Hepatocyte (in vitro differentiated cells): ENCODE data around the gene DMGDH. TPM values are rescaled to one million over a fixed set of nuclear protein-coding genes. Genes with fewer than 3 reads are reported as not detected.

Experiments
- DNase-seq: peaks from one replicate; pipeline ENCODE4 v3.0.0-alpha.2; 2016; ENCODE audit warnings: low spot score
- H2AFZ ChIP-seq: fragments of 200-600 bp; sonication (generic); 2 replicates; pipeline ENCODE4 v1.6.0; 2016; ENCODE audit warnings: antibody characterized with exemption, mild to moderate bottlenecking
- H3K27ac ChIP-seq: fragments of 200-600 bp; sonication (generic); 2 replicates; pipeline ENCODE4 v1.5.1; 2016; ENCODE audit warnings: mild to moderate bottlenecking
- H3K27me3 ChIP-seq: fragments of 200-600 bp; sonication (generic); 2 replicates; pipeline ENCODE4 v1.6.1; 2016
- H3K36me3 ChIP-seq: fragments of 200-600 bp; sonication (generic); replicated peaks from 2 replicates; pipeline ENCODE4 v1.5.1; 2016; ENCODE audit warnings: low read depth; ENCODE audit not compliant: insufficient read depth
- H3K4me1 ChIP-seq: fragments of 200-600 bp; sonication (generic); 2 replicates; pipeline ENCODE4 v1.5.1; 2016; ENCODE audit warnings: mild to moderate bottlenecking, moderate library complexity; ENCODE audit not compliant: insufficient read depth
- H3K4me2 ChIP-seq: fragments of 200-600 bp; sonication (generic); 2 replicates; pipeline ENCODE4 v1.6.0; 2016
- H3K4me3 ChIP-seq: fragments of 200-600 bp; sonication (generic); 2 replicates; pipeline ENCODE4 v1.5.1; 2016; ENCODE audit warnings: mild to moderate bottlenecking
- H3K79me2 ChIP-seq: fragments of 200-600 bp; sonication (generic); 2 replicates; pipeline ENCODE4 v1.6.0; 2017; ENCODE audit warnings: mild to moderate bottlenecking
- H3K9me2 ChIP-seq: fragments of 200-600 bp; sonication (generic); replicated peaks from 2 replicates; pipeline ENCODE4 v1.6.0; 2017; ENCODE audit warnings: mild to moderate bottlenecking; ENCODE audit not compliant: insufficient read depth
- H3K9me3 ChIP-seq: fragments of 200-600 bp; sonication (generic); 2 replicates; pipeline ENCODE4 v1.5.1; 2016; ENCODE audit warnings: low read depth, mild to moderate bottlenecking
- H4K20me1 ChIP-seq: fragments of 200-600 bp; sonication (generic); 2 replicates; pipeline ENCODE4 v1.6.0; 2016; ENCODE audit warnings: mild to moderate bottlenecking; ENCODE audit not compliant: insufficient read depth, poor library complexity, severe bottlenecking
- EZH2 ChIP-seq: fragments of 200-600 bp; sonication (generic); IDR thresholded peaks from 2 replicates; pipeline ENCODE4 v1.6.1; 2016; ENCODE audit warnings: antibody characterized with exemption, mild to moderate bottlenecking, borderline replicate concordance
- EZH2phosphoT487 ChIP-seq: fragments of 200-600 bp; sonication (generic); IDR thresholded peaks from one replicate; pipeline ENCODE4 v1.6.1; 2018; ENCODE audit warnings: antibody characterized with exemption, mild to moderate bottlenecking, low read depth, moderate library complexity; ENCODE audit not compliant: unreplicated experiment, severe bottlenecking
- WGBS: methylation state at CpG from one replicate; pipeline ENCODE4 v1.1.6; 2016; ENCODE audit warnings: low lambda C conversion rate; ENCODE audit errors: missing lambda C conversion rate; 5-methylcytosine and 5-hydroxymethylcytosine counted together
- polyA plus RNA-seq: library from polyadenylated mRNA; unstranded; fragments of >200 nt; fragmentation: Nextera tagmentation; extraction: Ambion mirVana; gene quantifications from 2 replicates; pipeline ENCODE4 v1.2.1, GENCODE V29; 2016
- total RNA-seq: library from RNA; depleted of rRNA; stranded (reverse); fragments of >200 nt; gene quantifications from 2 replicates; pipeline ENCODE4 v1.2.3, GENCODE V29; 2014
- TF ChIP-seq, protein P1 (sequence below): fragments of 200-600 bp; sonication (generic); IDR thresholded peaks from 2 replicates; pipeline ENCODE4 v1.5.1; 2016; ENCODE audit warnings: antibody characterized with exemption, mild to moderate bottlenecking; ENCODE audit not compliant: poor library complexity

The DMGDH gene
- total and polyA plus RNA-seq, 2 experiments from 2014 or later: 0.87 TPM

DNA sequence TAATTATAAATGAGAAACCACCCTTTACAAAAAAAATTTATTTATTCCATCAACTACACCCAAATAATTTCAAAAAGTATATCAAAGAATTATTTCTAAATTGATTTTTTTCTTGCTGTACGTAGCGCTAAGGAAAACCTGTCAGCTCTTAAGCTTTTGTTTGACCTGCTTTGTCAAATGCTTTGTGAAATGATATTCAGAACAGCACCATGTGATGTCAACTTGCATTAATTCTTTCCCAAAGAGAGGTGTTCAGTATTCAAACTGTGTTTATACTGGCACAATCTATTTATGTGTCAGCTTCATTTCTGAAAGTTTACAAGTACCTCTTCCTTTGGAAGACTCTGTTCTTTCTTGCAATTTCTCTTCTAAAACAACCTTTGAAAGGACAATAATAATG, 72.4 kb downstream of the DMGDH start:
- Histone ChIP-seq H3K4me1 (no peaks in the 10 kb centered on the region), H3K9me2 (no peaks in the 10 kb centered on the region), H3K4me3 (no peak overlapping the region), H3K4me2 (no peak overlapping the region), H3K27ac (no peak overlapping the region), H3K9me3 (no peaks in the 10 kb centered on the region), H3K36me3 (no peaks in the 10 kb centered on the region), H3K79me2 (no peaks in the 10 kb centered on the region), H4K20me1 (no peaks in the 10 kb centered on the region), H2AFZ (no peak overlapping the region), H3K27me3 (no peaks in the 10 kb centered on the region)
- TF ChIP-seq, protein P1, sequence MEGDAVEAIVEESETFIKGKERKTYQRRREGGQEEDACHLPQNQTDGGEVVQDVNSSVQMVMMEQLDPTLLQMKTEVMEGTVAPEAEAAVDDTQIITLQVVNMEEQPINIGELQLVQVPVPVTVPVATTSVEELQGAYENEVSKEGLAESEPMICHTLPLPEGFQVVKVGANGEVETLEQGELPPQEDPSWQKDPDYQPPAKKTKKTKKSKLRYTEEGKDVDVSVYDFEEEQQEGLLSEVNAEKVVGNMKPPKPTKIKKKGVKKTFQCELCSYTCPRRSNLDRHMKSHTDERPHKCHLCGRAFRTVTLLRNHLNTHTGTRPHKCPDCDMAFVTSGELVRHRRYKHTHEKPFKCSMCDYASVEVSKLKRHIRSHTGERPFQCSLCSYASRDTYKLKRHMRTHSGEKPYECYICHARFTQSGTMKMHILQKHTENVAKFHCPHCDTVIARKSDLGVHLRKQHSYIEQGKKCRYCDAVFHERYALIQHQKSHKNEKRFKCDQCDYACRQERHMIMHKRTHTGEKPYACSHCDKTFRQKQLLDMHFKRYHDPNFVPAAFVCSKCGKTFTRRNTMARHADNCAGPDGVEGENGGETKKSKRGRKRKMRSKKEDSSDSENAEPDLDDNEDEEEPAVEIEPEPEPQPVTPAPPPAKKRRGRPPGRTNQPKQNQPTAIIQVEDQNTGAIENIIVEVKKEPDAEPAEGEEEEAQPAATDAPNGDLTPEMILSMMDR: no peak
- TF ChIP-seq EZH2 (no peak), EZH2phosphoT487 (no peak)
- 97% methylated on average over 2 of the region's 2 CpGs for WGBS
- no peak for DNase-seq

DNA sequence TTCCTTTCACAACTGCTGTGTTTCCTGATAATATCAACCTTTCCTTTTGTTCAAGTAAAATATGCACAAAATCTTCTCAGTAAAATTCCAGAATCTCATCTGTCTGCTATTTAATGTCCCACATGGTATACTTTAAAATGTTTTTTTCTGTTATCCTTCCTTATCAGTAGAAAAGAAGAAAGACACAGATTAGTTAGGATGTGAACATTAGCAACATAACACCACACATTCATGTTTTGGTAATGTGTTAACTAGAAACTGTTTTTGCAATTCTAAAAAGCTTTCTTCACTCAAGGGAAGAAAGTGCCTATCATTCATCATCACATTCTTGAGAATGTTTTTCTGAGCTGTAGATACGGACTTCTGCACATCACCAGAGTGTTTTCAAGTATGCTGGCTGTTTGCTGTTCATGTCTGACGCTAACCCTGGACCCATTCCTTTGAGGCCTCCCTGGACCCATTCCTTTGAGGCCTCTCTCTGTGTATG, 73.9 kb downstream of the DMGDH start:
- WGBS: 85% methylated on average over 2 of the region's 2 CpGs
- no peaks in the 10 kb centered on the region for H3K9me2 ChIP-seq

DNA sequence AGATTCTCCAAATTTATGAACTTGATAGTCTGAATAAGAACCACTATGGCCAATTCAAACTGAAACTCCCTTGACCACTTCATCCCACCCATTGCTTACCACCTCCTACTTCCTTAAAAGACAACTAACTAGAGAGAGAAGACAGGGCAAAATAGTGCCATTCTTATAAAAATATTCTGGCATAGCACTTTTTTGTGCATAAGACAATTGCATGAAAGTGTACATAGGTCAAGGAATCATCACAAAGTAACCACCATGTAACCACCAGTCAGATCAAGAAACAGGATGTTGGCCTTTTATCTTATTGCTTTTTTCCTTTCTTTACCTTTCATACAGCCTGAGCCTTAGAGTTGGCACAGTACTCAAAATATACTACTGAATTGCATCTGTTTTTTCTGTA, 76.3 kb downstream of the DMGDH start:
- Histone ChIP-seq H3K9me2 (peaks cover 3% of the 10 kb centered on the region), H4K20me1 (no peaks in the 10 kb centered on the region), H3K27ac (no peak overlapping the region), H3K27me3 (no peaks in the 10 kb centered on the region), H3K79me2 (no peaks in the 10 kb centered on the region), H3K9me3 (no peaks in the 10 kb centered on the region), H3K4me2 (no peak overlapping the region), H2AFZ (no peak overlapping the region), H3K36me3 (no peaks in the 10 kb centered on the region), H3K4me1 (no peaks in the 10 kb centered on the region), H3K4me3 (no peak overlapping the region)
- TF ChIP-seq, protein P1: no peak
- TF ChIP-seq EZH2 (no peak), EZH2phosphoT487 (no peak)
- DNase-seq: no peak

More for the DNA sequence above, 73.9 kb downstream of the DMGDH start:
- H3K36me3 ChIP-seq: no peaks in the 10 kb centered on the region
- no peak overlapping the region for H2AFZ ChIP-seq
- H3K27ac ChIP-seq: no peak overlapping the region
- no peaks in the 10 kb centered on the region for H4K20me1 ChIP-seq
- TF ChIP-seq EZH2phosphoT487: no peak
- TF ChIP-seq EZH2: no peak
- TF ChIP-seq, protein P1: no peak
- no peaks in the 10 kb centered on the region for H3K27me3 ChIP-seq
- H3K79me2 ChIP-seq: no peaks in the 10 kb centered on the region
- H3K9me3 ChIP-seq: no peaks in the 10 kb centered on the region
- H3K4me1 ChIP-seq: no peaks in the 10 kb centered on the region
- H3K4me2 ChIP-seq: no peak overlapping the region
- DNase-seq: no peak
- H3K4me3 ChIP-seq: no peak overlapping the region

DNA sequence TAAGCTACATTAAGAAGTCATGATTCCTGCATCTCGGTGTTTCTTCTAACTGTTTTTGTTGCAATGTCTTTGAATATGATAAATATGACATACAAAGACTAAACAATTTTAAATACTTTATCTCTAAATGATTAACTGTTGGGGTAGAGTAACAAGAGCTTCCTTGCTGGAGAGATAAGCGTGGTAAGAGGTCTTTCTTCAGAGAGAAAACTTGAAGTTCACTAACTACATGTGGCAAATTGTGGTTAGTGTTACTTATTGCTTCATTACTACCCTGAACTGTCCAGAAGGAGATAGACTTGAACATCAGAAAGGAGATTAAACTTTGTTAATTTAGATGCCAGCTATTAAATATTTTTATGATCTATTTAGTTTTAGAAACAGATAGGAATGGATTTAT, 77.3 kb downstream of the DMGDH start:
- H3K9me2 ChIP-seq: peaks cover 3% of the 10 kb centered on the region
- no peak for DNase-seq
- TF ChIP-seq, protein P1: no peak
- no peak for TF ChIP-seq EZH2phosphoT487
- no peak for TF ChIP-seq EZH2
- H3K36me3 ChIP-seq: no peaks in the 10 kb centered on the region
- H3K4me3 ChIP-seq: no peak overlapping the region
- no peaks in the 10 kb centered on the region for H3K4me1 ChIP-seq
- no peak overlapping the region for H2AFZ ChIP-seq
- WGBS: 70% methylated on average over 2 of the region's 2 CpGs
- H3K27ac ChIP-seq: no peak overlapping the region
- no peaks in the 10 kb centered on the region for H4K20me1 ChIP-seq
- no peaks in the 10 kb centered on the region for H3K27me3 ChIP-seq
- H3K9me3 ChIP-seq: no peaks in the 10 kb centered on the region
- no peaks in the 10 kb centered on the region for H3K79me2 ChIP-seq
- H3K4me2 ChIP-seq: no peak overlapping the region
